Fibroblast of lung (primary cell): ENCODE measurements around the gene HCN1. TPM values are rescaled to one million over a fixed set of nuclear protein-coding genes. Genes with fewer than 3 reads are reported as not detected.
"Not testable (repeated sequence)": the region's sequence is repeated elsewhere in the genome, so short reads cannot be mapped to it uniquely, and the experiment has no call there.

Experiments
- DNase-seq, 2 donors: peaks; one replicate each; pipeline versions ENCODE4 v3.0.0 to v3.0.0-alpha.2; 2010; ENCODE audit warnings: low read depth in 2 of 2
- H2AFZ ChIP-seq: 2 replicates; pipeline ENCODE4 v1.5.1; 2012; ENCODE audit warnings: low read length, control low read depth, inconsistent platforms
- H3K27ac ChIP-seq: 2 replicates; pipeline ENCODE4 v1.5.1; 2011; ENCODE audit warnings: low read length, control low read depth; ENCODE audit not compliant: insufficient read depth
- H3K27me3 ChIP-seq: 2 replicates; pipeline ENCODE4 v1.5.1; 2011; ENCODE audit warnings: mild to moderate bottlenecking, low read length; ENCODE audit not compliant: control insufficient read depth, insufficient read depth
- H3K36me3 ChIP-seq: 2 replicates; pipeline ENCODE4 v1.5.1; 2011; ENCODE audit warnings: low read length; ENCODE audit not compliant: control insufficient read depth, insufficient read depth
- H3K4me1 ChIP-seq: 2 replicates; pipeline ENCODE4 v1.5.1; 2011; ENCODE audit warnings: low read length; ENCODE audit not compliant: control insufficient read depth, insufficient read depth; ENCODE audit errors: extremely low read depth
- H3K4me2 ChIP-seq: 2 replicates; pipeline ENCODE4 v1.5.1; 2011; ENCODE audit warnings: low read length, control low read depth; ENCODE audit not compliant: insufficient read depth; ENCODE audit errors: extremely low read depth
- H3K4me3 ChIP-seq, 4 experiments: fragments of 200-600 bp in 1 of 4; sonication (generic) in 1 of 4; replicated peaks in 1 of 4; 2 replicates each; pipeline ENCODE4 v1.5.1; 2011 to 2016; ENCODE audit warnings: low read length in 4 of 4, low read depth in 3 of 4, mild to moderate bottlenecking in 3 of 4, control low read depth in 2 of 4, inconsistent platforms in 1 of 4, mixed read lengths in 1 of 4; ENCODE audit not compliant: insufficient read depth in 1 of 4; ENCODE audit errors: control extremely low read depth in 1 of 4
- H3K79me2 ChIP-seq: 2 replicates; pipeline ENCODE4 v1.5.1; 2012; ENCODE audit warnings: mild to moderate bottlenecking, low read length, inconsistent platforms; ENCODE audit not compliant: control insufficient read depth, insufficient read depth
- H3K9ac ChIP-seq: 2 replicates; pipeline ENCODE4 v1.5.1; 2011; ENCODE audit warnings: mild to moderate bottlenecking, low read length, control low read depth; ENCODE audit not compliant: insufficient read depth
- H3K9me3 ChIP-seq: 2 replicates; pipeline ENCODE4 v1.5.1; 2012; ENCODE audit warnings: low read depth, low read length; ENCODE audit not compliant: control insufficient read depth, insufficient read depth
- H4K20me1 ChIP-seq: 2 replicates; pipeline ENCODE4 v1.5.1; 2011; ENCODE audit warnings: low read length; ENCODE audit not compliant: control insufficient read depth, insufficient read depth; ENCODE audit errors: extremely low read depth
- CTCF ChIP-seq, 2 donors: IDR thresholded peaks in 1 of 2; conservative IDR thresholded peaks in 1 of 2; 1 replicate in 1 of 2; 2 replicates in 1 of 2; pipeline ENCODE4 v1.5.1; 2011 to 2012; ENCODE audit warnings: low read length in 2 of 2, control low read depth in 1 of 2, inconsistent platforms in 1 of 2, low read depth in 1 of 2, mild to moderate bottlenecking in 1 of 2
- EZH2 ChIP-seq: IDR thresholded peaks from 2 replicates; pipeline ENCODE4 v1.5.1; 2012; ENCODE audit warnings: low read length, control low read depth, mild to moderate bottlenecking; ENCODE audit errors: missing control alignments
- polyA plus RNA-seq, 2 donors: library from polyadenylated mRNA; depleted of rRNA in 1 of 2; stranded (reverse) in 1 of 2; unstranded in 1 of 2; fragments of >200 nt; gene quantifications; 2 replicates each; pipeline ENCODE4 v1.2.1, GENCODE V29; 2011 to 2012; ENCODE audit warnings: missing spikeins in 1 of 2
- total RNA-seq: library from RNA; depleted of rRNA; stranded (reverse); fragments of >200 nt; gene quantifications from 2 replicates; pipeline ENCODE4 v1.2.1, GENCODE V29; 2014

The HCN1 gene
- total and polyA plus RNA-seq, 2 donors (not counting 1 experiment from before 2014, with no cell fraction given), result not detected

- H3K4me3 ChIP-seq, result no peak overlapping the region
- no peak overlapping the region for H2AFZ ChIP-seq
- no peak overlapping the region for H3K27ac ChIP-seq
- no peaks in the 10 kb centered on the region for H3K27me3 ChIP-seq
- H3K9ac ChIP-seq, result no peak overlapping the region
- no peaks in the 10 kb centered on the region for H3K9me3 ChIP-seq
- no peak for DNase-seq
- H4K20me1 ChIP-seq, result no peaks in the 10 kb centered on the region
- no peaks in the 10 kb centered on the region for H3K36me3 ChIP-seq
- H3K4me1 ChIP-seq, result no peaks in the 10 kb centered on the region
- no peak overlapping the region for H3K4me2 ChIP-seq
- no peak for TF ChIP-seq CTCF (conservative IDR thresholded peaks at IDR 0.05 in 1 of 2, IDR thresholded peaks at IDR 0.05 in 1 of 2; ENCODE audit: low read depth in 1 of 2, low read length in 2 of 2)
- TF ChIP-seq EZH2, result no peak
- no peaks in the 10 kb centered on the region for H3K79me2 ChIP-seq
These were observed 189.0 kb downstream of the HCN1 start for GRCh38 chr5:45507178-45507577.

DNA sequence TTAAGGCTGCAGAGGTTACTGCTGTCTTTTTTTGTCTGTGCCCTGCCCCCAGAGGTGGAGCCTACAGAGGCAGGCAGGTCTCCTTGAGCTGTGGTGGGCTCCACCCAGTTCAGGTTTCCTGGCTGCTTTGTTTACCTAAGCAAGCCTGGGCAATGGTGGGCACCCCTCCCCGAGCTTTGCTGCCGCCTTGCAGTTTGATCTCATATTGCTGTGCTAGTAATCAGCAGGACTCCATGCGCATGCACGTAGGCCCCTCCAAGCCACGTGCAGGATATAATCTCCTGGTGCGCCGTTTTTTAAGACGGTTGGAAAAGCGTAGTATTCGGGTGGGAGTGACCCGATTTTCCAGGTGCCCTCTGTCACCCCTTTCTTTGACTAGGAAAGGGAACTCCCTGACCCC lies 197.2 kb downstream of the HCN1 start:
- not testable (repeated sequence) for DNase-seq

DNA sequence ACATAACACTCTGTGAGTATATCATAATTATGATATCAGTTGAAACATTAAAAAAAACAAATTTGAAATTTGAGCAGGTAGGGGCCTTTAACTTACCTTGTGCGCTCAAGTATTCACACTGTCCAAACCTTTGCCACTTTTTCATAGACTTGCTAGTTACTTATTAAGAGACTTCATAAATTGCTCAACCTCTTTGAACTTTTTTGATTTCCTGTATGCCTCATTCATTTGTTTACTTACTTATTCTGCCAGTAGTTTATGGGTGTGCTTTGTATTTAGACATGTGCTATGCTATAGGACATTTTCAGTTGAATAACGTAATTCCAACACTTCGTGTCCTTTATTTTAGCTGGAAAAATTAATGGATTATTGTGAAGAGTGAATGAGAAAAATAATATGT lies 204.8 kb downstream of the HCN1 start:
- Histone ChIP-seq H4K20me1 (no peaks in the 10 kb centered on the region), H3K27ac (no peak overlapping the region), H3K36me3 (no peaks in the 10 kb centered on the region), H3K4me3 (no peak overlapping the region), H3K9ac (no peak overlapping the region), H3K9me3 (no peaks in the 10 kb centered on the region), H3K4me1 (no peaks in the 10 kb centered on the region), H3K79me2 (no peaks in the 10 kb centered on the region), H2AFZ (no peak overlapping the region), H3K4me2 (no peak overlapping the region), H3K27me3 (no peaks in the 10 kb centered on the region)
- DNase-seq, result no peak
- TF ChIP-seq EZH2 (no peak), CTCF (conservative IDR thresholded peaks at IDR 0.05 in 1 of 2, IDR thresholded peaks at IDR 0.05 in 1 of 2; ENCODE audit: low read depth in 1 of 2, low read length in 2 of 2) (no peak)

More for the DNA sequence above, 197.2 kb downstream of the HCN1 start:
- not testable (repeated sequence) for H3K36me3 ChIP-seq, H3K27me3 ChIP-seq, H3K9ac ChIP-seq, H3K4me2 ChIP-seq, H4K20me1 ChIP-seq, H3K27ac ChIP-seq, H3K79me2 ChIP-seq, H3K4me1 ChIP-seq, H3K4me3 ChIP-seq, H3K9me3 ChIP-seq, H2AFZ ChIP-seq
